Endodermal cell (in vitro differentiated cells): Measurements from ENCODE around the gene HOMER3. TPM values are rescaled to one million over a fixed set of nuclear protein-coding genes. Genes with fewer than 3 reads are reported as not detected.
"Not testable (repeated sequence)": the region's sequence is repeated elsewhere in the genome, so short reads cannot be mapped to it uniquely, and the experiment has no call there.

ENCODE experiments used
- DNase-seq: peaks from one replicate; pipeline ENCODE4 v3.0.0-alpha.2; 2017
- H3K27ac ChIP-seq: 2 replicates; pipeline ENCODE4 v1.5.1; 2013; ENCODE audit warnings: mild to moderate bottlenecking, low read depth, low read length, moderate library complexity
- H3K27me3 ChIP-seq: 2 replicates; pipeline ENCODE4 v1.6.1; 2013; ENCODE audit warnings: mild to moderate bottlenecking, low read length, moderate library complexity; ENCODE audit not compliant: insufficient read depth, control insufficient read depth, poor library complexity, severe bottlenecking
- H3K36me3 ChIP-seq: 2 replicates; pipeline ENCODE4 v1.7.0; 2013; ENCODE audit warnings: mild to moderate bottlenecking, low read length, moderate library complexity; ENCODE audit not compliant: control insufficient read depth, insufficient read depth
- H3K4me1 ChIP-seq: one replicate; pipeline ENCODE4 v1.7.0; 2013; ENCODE audit warnings: low read length; ENCODE audit not compliant: control insufficient read depth, insufficient read depth
- H3K4me3 ChIP-seq: 2 replicates; pipeline ENCODE4 v1.5.1; 2013; ENCODE audit warnings: mild to moderate bottlenecking, low read length, moderate library complexity
- H3K9ac ChIP-seq: 2 replicates; pipeline ENCODE4 v1.6.1; 2013; ENCODE audit warnings: mild to moderate bottlenecking, low read length, moderate library complexity; ENCODE audit not compliant: poor library complexity, severe bottlenecking; ENCODE audit errors: extremely low read depth
- H3K9me3 ChIP-seq: 2 replicates; pipeline ENCODE4 v1.6.1; 2013; ENCODE audit warnings: mild to moderate bottlenecking, low read length, moderate library complexity; ENCODE audit not compliant: control insufficient read depth
- H3K27ac Mint-ChIP-seq: 2 replicates; pipeline ENCODE4 v1.8.0; 2020; ENCODE audit warnings: mixed read lengths
- H3K27me3 Mint-ChIP-seq: 2 replicates; pipeline ENCODE4 v1.8.0; 2021; ENCODE audit warnings: mild to moderate bottlenecking, mixed read lengths; ENCODE audit not compliant: insufficient read depth
- H3K36me3 Mint-ChIP-seq: 2 replicates; pipeline ENCODE4 v1.8.0; 2020; ENCODE audit warnings: low read depth, mixed read lengths
- H3K4me1 Mint-ChIP-seq: 2 replicates; pipeline ENCODE4 v1.8.0; 2020; ENCODE audit warnings: mixed read lengths
- H3K4me3 Mint-ChIP-seq: 2 replicates; pipeline ENCODE4 v1.8.0; 2020; ENCODE audit warnings: mild to moderate bottlenecking, moderate library complexity, mixed read lengths
- H3K9me3 Mint-ChIP-seq: 2 replicates; pipeline ENCODE4 v1.8.0; 2020; ENCODE audit warnings: mild to moderate bottlenecking, mixed read lengths
- CTCF ChIP-seq: fragments of 200-600 bp; sonication (generic); conservative IDR thresholded peaks from 2 replicates; pipeline ENCODE4 v1.5.0; 2021; ENCODE audit warnings: antibody characterized with exemption, mild to moderate bottlenecking
- WGBS, 2 experiments: methylation state at CpG; one replicate each; pipeline versions ENCODE4 v1.1.5 to v1.1.7; 2013; ENCODE audit warnings: missing lambda C conversion rate in 2 of 2, mixed read lengths in 1 of 2; ENCODE audit not compliant: insufficient coverage in 1 of 2, insufficient read length in 1 of 2; 5-methylcytosine and 5-hydroxymethylcytosine counted together
- total RNA-seq, 2 donors: library from RNA; stranded (reverse); fragmentation: NEBNext Ultra II Directional in 1 of 2; extraction: Animal tissue kit (Norgen Biotek cat#: 25700) in 1 of 2; gene quantifications; 2 replicates in 1 of 2; 3 replicates in 1 of 2; pipeline ENCODE4 v1.2.1, GENCODE V29; 2021

The HOMER3 gene
- total RNA-seq, 2 donors from 2014 or later = 21.5 to 31.2 TPM

DNA sequence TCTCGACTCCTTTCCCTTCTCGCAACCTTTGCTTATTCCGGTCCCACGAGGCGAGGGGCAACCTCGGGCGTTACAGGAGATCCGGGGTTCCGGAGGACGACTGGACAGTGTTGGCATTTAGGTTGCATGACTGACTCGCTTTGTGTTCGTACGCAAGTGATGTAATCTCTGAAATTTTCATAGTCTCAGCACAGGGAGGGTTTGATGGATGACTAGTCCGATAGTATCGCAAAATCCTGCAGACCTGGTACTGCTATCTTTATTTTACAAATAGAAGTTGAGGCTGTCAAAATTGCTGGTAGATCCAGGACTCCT, 21.2 kb downstream of the HOMER3 start:
- DNase-seq = no peak
- TF ChIP-seq CTCF = no peak
- Histone ChIP-seq H3K27me3 (no peaks in the 10 kb centered on the region), H3K36me3 (peaks cover 24% of the 10 kb centered on the region), H3K4me3 (peak overlapping the region; percentile 97), H3K9ac (peak overlapping the region; percentile 75), H3K9me3 (no peaks in the 10 kb centered on the region), H3K27ac (no peak overlapping the region), H3K4me1 (no peaks in the 10 kb centered on the region)
- Mint-ChIP-seq H3K27ac (peak overlapping the region; percentile 91), H3K4me1 (peaks cover 4% of the 10 kb centered on the region), H3K9me3 (no peaks in the 10 kb centered on the region), H3K36me3 (peaks cover 35% of the 10 kb centered on the region), H3K27me3 (no peaks in the 10 kb centered on the region), H3K4me3 (peak overlapping the region; percentile 95)
- WGBS, 2 experiments = 1 to 4% methylated on average over 13 to 15 of the region's 15 CpGs

GRCh38 chr19:18919086-18919899, 21.7 kb downstream of the HOMER3 start, which contains the start of the genes COPE and DDX49:
Gene COPE (minus strand): TSS chr19:18919387. CDS start chr19:18919348, 39 bp downstream.
Gene DDX49 (plus strand): TSS chr19:18919715. CDS start chr19:18919742, 27 bp downstream.
- Mint-ChIP-seq H3K4me3 (peak within 1 kb of the TSS; percentile 95), H3K9me3 (no peaks in the 10 kb centered on the region), H3K27me3 (no peaks in the 10 kb centered on the region), H3K4me1 (peaks cover 4% of the 10 kb centered on the region), H3K27ac (peak within 1 kb of the TSS; percentile 94), H3K36me3 (peaks cover 29% of the 10 kb centered on the region)
- Histone ChIP-seq H3K36me3 (peaks cover 20% of the 10 kb centered on the region), H3K27me3 (no peaks in the 10 kb centered on the region), H3K27ac (peak within 1 kb of the TSS; percentile 73), H3K9ac (peak within 1 kb of the TSS; percentile 98), H3K4me3 (peak within 1 kb of the TSS; percentile 97), H3K9me3 (no peaks in the 10 kb centered on the region), H3K4me1 (no peaks in the 10 kb centered on the region)
- WGBS, 2 experiments = 0% methylated on average over 41 to 72 of the region's 72 CpGs
- DNase-seq = peak; percentile 99
- no peak for TF ChIP-seq CTCF

GRCh38 chr19:18917593-18917992, 23.4 kb downstream of the HOMER3 start:
- H3K9me3 Mint-ChIP-seq, H3K4me1 Mint-ChIP-seq, H3K4me1 ChIP-seq, H3K4me3 ChIP-seq, H3K27me3 Mint-ChIP-seq, H3K9ac ChIP-seq, H3K27ac ChIP-seq, H3K27me3 ChIP-seq, DNase-seq, H3K9me3 ChIP-seq: not testable (repeated sequence)
- peaks cover 23% of the 10 kb centered on the region for H3K36me3 ChIP-seq
- Mint-ChIP-seq H3K36me3 (peaks cover 28% of the 10 kb centered on the region), H3K27ac (peak overlapping the region; percentile 55), H3K4me3 (peak overlapping the region; percentile 95)
- 100% methylated on average over 3 to 9 of the region's 9 CpGs for WGBS, 2 experiments
